Smooth muscle cell (in vitro differentiated cells): Measurements from ENCODE around the gene NPSR1. TPM values are rescaled to one million over a fixed set of nuclear protein-coding genes. Genes with fewer than 3 reads are reported as not detected.

Source experiments
- DNase-seq: peaks from one replicate; lab custom pipeline; 2025; ENCODE audit not compliant: unreplicated experiment; lab: John Stamatoyannopoulos, UW
- H2AFZ ChIP-seq: fragments of 200-600 bp; sonication (generic); 2 replicates; pipeline ENCODE4 v1.6.0; 2016; ENCODE audit warnings: antibody characterized with exemption, low read depth, mild to moderate bottlenecking
- H3F3A ChIP-seq: fragments of 200-600 bp; sonication (generic); 2 replicates; pipeline ENCODE4 v1.6.0; 2017; ENCODE audit warnings: antibody characterized with exemption, low read depth
- H3K27ac ChIP-seq: fragments of 200-600 bp; sonication (generic); 2 replicates; pipeline ENCODE4 v1.5.1; 2016; ENCODE audit warnings: low read depth, mild to moderate bottlenecking
- H3K27me3 ChIP-seq: fragments of 200-600 bp; sonication (generic); 2 replicates; pipeline ENCODE4 v1.6.1; 2016; ENCODE audit warnings: low read depth, mild to moderate bottlenecking
- H3K36me3 ChIP-seq: fragments of 200-600 bp; sonication (generic); 2 replicates; pipeline ENCODE4 v1.5.1; 2016; ENCODE audit warnings: low read depth
- H3K4me1 ChIP-seq: fragments of 200-600 bp; sonication (generic); 2 replicates; pipeline ENCODE4 v1.5.1; 2016; ENCODE audit warnings: low read depth
- H3K4me2 ChIP-seq: fragments of 200-600 bp; sonication (generic); 2 replicates; pipeline ENCODE4 v1.6.0; 2016; ENCODE audit warnings: mild to moderate bottlenecking
- H3K4me3 ChIP-seq: fragments of 200-600 bp; sonication (generic); 2 replicates; pipeline ENCODE4 v1.5.1; 2016; ENCODE audit warnings: mild to moderate bottlenecking
- H3K79me2 ChIP-seq: fragments of 200-600 bp; sonication (generic); 2 replicates; pipeline ENCODE4 v1.6.0; 2016; ENCODE audit warnings: low read depth, mild to moderate bottlenecking
- H3K9ac ChIP-seq: fragments of 200-600 bp; sonication (generic); 2 replicates; pipeline ENCODE4 v1.6.0; 2016; ENCODE audit warnings: low read depth
- H3K9me3 ChIP-seq: fragments of 200-600 bp; sonication (generic); replicated peaks from 2 replicates; pipeline ENCODE4 v1.5.1; 2016; ENCODE audit warnings: low read depth
- H4K20me1 ChIP-seq: fragments of 200-600 bp; sonication (generic); 2 replicates; pipeline ENCODE4 v1.6.0; 2016; ENCODE audit warnings: low read depth
- WGBS: methylation state at CpG from one replicate; pipeline ENCODE4 v1.1.7; 2016; ENCODE audit warnings: low lambda C conversion rate; 5-methylcytosine and 5-hydroxymethylcytosine counted together
- polyA plus RNA-seq: library from polyadenylated mRNA; unstranded; fragments of >200 nt; fragmentation: Nextera tagmentation; extraction: Ambion mirVana; gene quantifications from 2 replicates; pipeline ENCODE4 v1.2.1, GENCODE V29; 2016
- total RNA-seq: library from RNA; depleted of rRNA; stranded (reverse); fragments of >200 nt; gene quantifications from 2 replicates; pipeline ENCODE4 v1.2.3, GENCODE V29; 2014
- TF ChIP-seq, protein P1 (sequence below): fragments of 200-600 bp; sonication (generic); IDR thresholded peaks from 2 replicates; pipeline ENCODE4 v1.5.1; 2017; ENCODE audit warnings: borderline replicate concordance, mild to moderate bottlenecking, antibody characterized with exemption; ENCODE audit not compliant: insufficient read depth, poor library complexity, severe bottlenecking

Gene NPSR1
- total and polyA plus RNA-seq, 2 experiments from 2014 or later = not detected

DNA sequence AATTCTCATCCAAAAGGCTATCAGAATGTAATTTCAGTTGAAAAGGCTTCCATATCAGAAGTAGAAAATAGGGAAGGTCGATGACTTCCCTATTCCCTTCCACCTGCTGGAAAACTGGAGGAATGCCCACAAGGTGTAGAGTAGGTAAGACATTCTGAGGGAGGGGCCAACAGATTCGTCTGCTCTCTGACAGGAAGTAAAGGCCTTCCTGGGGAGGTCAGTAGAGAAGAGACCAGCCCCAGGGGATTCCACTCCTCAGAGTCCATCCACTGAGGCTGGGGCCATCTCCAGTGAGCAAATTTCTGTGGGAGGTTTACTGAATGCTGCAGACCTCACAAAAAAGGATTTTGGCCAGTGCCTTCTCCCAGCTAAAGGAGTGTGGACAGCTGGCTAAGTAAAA lies 19.5 kb downstream of the NPSR1 start:
- Histone ChIP-seq H3K9me3 (no peaks in the 10 kb centered on the region), H3F3A (no peaks in the 10 kb centered on the region), H3K4me3 (no peak overlapping the region), H3K79me2 (no peaks in the 10 kb centered on the region), H3K36me3 (no peaks in the 10 kb centered on the region), H3K27ac (no peak overlapping the region), H3K9ac (no peak overlapping the region), H2AFZ (no peak overlapping the region), H4K20me1 (no peaks in the 10 kb centered on the region), H3K4me2 (no peak overlapping the region), H3K4me1 (no peaks in the 10 kb centered on the region), H3K27me3 (no peaks in the 10 kb centered on the region)
- 77% methylated on average over 2 of the region's 2 CpGs for whole genome bisulfite sequencing
- TF ChIP-seq, protein P1, sequence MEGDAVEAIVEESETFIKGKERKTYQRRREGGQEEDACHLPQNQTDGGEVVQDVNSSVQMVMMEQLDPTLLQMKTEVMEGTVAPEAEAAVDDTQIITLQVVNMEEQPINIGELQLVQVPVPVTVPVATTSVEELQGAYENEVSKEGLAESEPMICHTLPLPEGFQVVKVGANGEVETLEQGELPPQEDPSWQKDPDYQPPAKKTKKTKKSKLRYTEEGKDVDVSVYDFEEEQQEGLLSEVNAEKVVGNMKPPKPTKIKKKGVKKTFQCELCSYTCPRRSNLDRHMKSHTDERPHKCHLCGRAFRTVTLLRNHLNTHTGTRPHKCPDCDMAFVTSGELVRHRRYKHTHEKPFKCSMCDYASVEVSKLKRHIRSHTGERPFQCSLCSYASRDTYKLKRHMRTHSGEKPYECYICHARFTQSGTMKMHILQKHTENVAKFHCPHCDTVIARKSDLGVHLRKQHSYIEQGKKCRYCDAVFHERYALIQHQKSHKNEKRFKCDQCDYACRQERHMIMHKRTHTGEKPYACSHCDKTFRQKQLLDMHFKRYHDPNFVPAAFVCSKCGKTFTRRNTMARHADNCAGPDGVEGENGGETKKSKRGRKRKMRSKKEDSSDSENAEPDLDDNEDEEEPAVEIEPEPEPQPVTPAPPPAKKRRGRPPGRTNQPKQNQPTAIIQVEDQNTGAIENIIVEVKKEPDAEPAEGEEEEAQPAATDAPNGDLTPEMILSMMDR = no peak
- no peak for DNase-seq

DNA sequence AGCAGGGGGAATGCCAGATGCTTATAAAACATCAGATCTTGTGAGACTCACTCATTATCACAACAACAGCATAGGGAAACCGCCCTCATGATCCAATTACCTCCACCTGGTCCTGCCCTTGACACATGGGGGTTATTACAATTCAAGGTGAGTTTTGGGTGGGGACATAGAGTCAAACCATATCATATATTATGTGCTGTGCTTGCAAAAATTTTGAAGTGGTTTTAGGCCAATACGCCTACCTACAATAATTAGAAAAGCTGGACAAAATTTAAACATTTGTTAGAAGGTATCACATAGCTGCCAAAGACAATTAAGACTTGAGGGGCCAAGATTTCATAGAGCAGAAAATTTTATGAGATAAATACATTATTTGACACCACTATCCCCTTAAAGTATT lies 29.5 kb downstream of the NPSR1 start:
- H3K79me2 ChIP-seq = no peaks in the 10 kb centered on the region
- no peaks in the 10 kb centered on the region for H4K20me1 ChIP-seq
- H3F3A ChIP-seq = no peaks in the 10 kb centered on the region
- H3K9ac ChIP-seq = no peak overlapping the region
- H3K9me3 ChIP-seq = no peaks in the 10 kb centered on the region
- H3K4me3 ChIP-seq = no peak overlapping the region
- H3K27me3 ChIP-seq = peaks cover 6% of the 10 kb centered on the region
- TF ChIP-seq, protein P1 = no peak
- H3K4me1 ChIP-seq = no peaks in the 10 kb centered on the region
- WGBS = 91% methylated on average over 2 of the region's 2 CpGs
- DNase-seq = no peak
- no peaks in the 10 kb centered on the region for H3K36me3 ChIP-seq
- H3K27ac ChIP-seq = no peak overlapping the region
- no peak overlapping the region for H3K4me2 ChIP-seq
- H2AFZ ChIP-seq = no peak overlapping the region

DNA sequence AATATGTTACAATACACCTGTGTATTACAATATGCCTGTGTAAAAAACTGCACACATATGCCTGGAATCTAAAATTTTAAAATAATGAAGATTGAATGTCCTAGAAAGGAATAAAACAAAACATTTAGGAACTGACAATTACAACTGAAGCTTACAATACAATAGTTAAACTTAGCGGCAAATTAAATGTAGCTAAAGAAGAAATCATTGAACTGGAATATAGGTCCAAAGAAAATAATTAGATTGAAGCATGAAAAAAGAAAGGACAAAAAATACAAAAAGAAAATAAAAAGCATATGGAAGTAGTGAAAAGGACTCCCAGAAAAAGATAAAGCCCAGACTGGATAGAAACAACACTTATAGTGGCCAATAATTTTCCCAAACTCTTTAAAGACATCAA lies 38.4 kb downstream of the NPSR1 start:
- WGBS = 65% methylated on average over 1 of the region's 1 CpG
- no peaks in the 10 kb centered on the region for H3K27me3 ChIP-seq
- no peaks in the 10 kb centered on the region for H3K4me1 ChIP-seq
- TF ChIP-seq, protein P1 = no peak
- H3K4me2 ChIP-seq = no peak overlapping the region
- no peaks in the 10 kb centered on the region for H4K20me1 ChIP-seq
- no peaks in the 10 kb centered on the region for H3K79me2 ChIP-seq
- H3F3A ChIP-seq = no peaks in the 10 kb centered on the region
- H3K27ac ChIP-seq = no peak overlapping the region
- no peak overlapping the region for H2AFZ ChIP-seq
- peaks cover 3% of the 10 kb centered on the region for H3K9me3 ChIP-seq
- no peak overlapping the region for H3K9ac ChIP-seq
- no peak for DNase-seq
- no peak overlapping the region for H3K4me3 ChIP-seq
- no peaks in the 10 kb centered on the region for H3K36me3 ChIP-seq

DNA sequence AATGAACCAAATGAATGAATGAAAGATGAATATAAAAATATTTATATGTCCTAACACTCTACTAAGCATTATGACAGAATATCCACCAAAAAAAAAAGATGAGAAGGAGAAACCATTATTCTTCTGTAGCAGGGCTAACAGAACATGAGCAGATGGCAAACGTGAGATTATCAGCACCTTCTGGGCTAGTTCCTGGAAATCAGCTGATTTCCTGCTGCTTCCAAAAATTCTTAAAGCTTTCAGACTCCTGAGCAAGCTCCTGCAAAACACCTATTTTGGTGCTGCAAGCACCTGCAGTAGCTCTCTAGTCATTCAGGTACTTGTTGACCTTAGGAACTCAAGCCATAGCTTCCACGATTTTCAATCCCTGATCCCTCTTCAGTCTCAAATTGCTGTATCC lies 51.8 kb downstream of the NPSR1 start:
- no peaks in the 10 kb centered on the region for H4K20me1 ChIP-seq
- TF ChIP-seq, protein P1 = no peak
- WGBS = 88% methylated on average over 2 of the region's 2 CpGs
- no peak for DNase-seq
- no peaks in the 10 kb centered on the region for H3K36me3 ChIP-seq
- no peaks in the 10 kb centered on the region for H3K27me3 ChIP-seq
- H3K4me3 ChIP-seq = no peak overlapping the region
- H3K9me3 ChIP-seq = no peaks in the 10 kb centered on the region
- no peaks in the 10 kb centered on the region for H3F3A ChIP-seq
- no peak overlapping the region for H3K9ac ChIP-seq
- H2AFZ ChIP-seq = no peak overlapping the region
- no peak overlapping the region for H3K4me2 ChIP-seq
- H3K79me2 ChIP-seq = no peaks in the 10 kb centered on the region
- no peaks in the 10 kb centered on the region for H3K4me1 ChIP-seq
- H3K27ac ChIP-seq = no peak overlapping the region
